ENCODE results near the gene SWT1.

DNA sequence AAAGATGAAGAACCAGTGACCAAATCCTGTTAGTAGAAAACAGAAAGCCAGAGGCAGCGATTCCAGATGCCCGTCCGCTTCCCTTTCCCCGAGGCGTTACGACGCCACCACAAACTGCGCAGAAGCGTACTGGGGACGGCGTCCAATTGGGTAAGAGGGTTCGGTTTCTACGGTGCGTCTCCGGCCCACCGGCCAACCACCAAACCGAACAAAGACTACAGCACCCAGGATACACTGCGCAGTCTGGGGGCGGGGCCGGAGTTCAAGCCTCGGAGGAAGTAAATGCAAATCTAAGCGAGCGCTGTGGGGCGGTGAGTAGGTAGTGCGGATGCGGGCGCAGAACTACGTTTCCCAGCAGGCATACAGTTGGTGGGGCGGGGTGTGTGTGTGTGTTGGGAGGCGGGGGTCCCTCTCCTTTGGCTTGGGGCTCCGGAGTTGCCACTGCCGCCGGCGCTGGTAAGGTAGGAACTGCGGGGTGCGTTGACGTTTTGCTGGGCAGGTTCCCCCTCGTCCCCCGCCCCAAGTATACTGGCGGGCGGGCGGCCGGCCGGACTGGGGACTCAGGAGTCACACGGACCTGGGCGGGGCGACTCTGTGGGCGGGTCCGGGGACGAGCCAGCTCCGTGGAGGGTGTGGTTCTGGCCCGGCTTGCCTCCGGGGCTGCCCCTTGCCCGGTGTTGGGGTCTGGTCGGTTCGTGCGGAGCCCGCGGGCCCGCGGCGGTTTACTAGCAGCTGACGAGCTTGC is at the start of gene SWT1, which contains the start of gene TRMT1L:
- TF ChIP-seq, protein P1, sequence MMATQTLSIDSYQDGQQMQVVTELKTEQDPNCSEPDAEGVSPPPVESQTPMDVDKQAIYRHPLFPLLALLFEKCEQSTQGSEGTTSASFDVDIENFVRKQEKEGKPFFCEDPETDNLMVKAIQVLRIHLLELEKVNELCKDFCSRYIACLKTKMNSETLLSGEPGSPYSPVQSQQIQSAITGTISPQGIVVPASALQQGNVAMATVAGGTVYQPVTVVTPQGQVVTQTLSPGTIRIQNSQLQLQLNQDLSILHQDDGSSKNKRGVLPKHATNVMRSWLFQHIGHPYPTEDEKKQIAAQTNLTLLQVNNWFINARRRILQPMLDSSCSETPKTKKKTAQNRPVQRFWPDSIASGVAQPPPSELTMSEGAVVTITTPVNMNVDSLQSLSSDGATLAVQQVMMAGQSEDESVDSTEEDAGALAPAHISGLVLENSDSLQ (IDR thresholded peaks at IDR 0.05), result no peak
- TF ChIP-seq FOXM1 (IDR thresholded peaks at IDR 0.05; ENCODE audit: borderline replicate concordance) (no peak), FOXA1 (IDR thresholded peaks at IDR 0.05) (no peak), TARDBP (IDR thresholded peaks at IDR 0.05) (no peak), FOXK2 (IDR thresholded peaks at IDR 0.05) (no peak), ARNT (IDR thresholded peaks at IDR 0.05) (no peak), ZNF384 (IDR thresholded peaks at IDR 0.05) (no peak), ELF4 (IDR thresholded peaks at IDR 0.05) (no peak), BHLHE40 (IDR thresholded peaks at IDR 0.05; ENCODE audit: borderline replicate concordance) (no peak), SUZ12 (IDR thresholded peaks at IDR 0.05) (no peak), SP1 (IDR thresholded peaks at IDR 0.05) (no peak)

All from HEK293T (cell line).